GDM1 (cell line): ENCODE results near the gene MTCH1.

Source experiments
- DNase-seq: peaks from one replicate; lab custom pipeline; 2025; lab: John Stamatoyannopoulos, UW

MTCH1 gene

DNA sequence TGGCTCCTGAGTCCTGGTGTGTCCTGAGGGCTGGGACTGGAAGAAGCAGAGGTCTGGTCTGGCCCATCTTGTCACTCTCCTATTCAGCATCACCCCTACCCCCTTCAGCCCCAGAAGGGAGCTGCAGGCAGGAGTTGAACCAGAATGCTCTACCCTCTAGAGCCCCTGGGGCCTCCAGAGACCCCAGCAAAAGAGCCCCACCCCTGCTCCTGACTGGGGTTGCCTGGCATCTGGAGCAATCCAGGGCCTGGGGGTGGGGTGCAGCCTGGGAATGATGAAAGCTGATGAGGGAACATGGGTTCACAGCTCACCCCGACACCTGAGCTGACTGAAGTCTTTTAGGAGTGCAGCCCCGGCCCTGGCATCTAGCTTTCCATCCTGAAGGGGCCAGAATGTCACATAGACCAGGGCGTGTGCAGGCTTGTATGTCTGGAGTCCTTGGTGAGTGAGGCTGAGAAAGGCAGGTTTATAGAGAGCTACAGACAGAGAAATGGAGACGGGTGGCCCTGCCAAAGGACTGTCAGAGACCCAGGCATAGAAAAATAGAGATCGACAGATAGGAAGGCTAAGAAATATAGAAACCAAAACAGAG, 31.7 kb upstream of the MTCH1 start:
- no peak for DNase-seq

DNA sequence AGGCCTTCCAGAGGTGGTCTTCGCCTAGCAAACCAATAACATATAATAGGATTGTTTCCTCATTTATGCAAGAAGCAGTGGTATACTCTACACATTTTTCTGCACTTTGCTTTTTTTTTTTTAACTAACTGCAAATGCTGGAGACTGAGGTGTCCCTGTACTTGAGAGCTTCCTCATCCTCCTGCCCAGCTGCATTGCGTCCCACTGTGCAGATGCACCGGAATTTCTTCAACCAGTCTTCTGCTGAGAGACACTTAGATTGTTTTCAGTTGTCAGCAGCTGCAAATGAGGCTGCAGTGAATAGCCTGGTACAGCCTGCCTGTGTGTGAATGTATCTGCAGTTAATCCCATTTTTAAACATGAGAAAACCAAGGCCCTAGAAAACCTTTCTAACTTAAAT, 31.0 kb upstream of the MTCH1 start:
- no peak for DNase-seq

GRCh38 chr6:37015532-37015931, 29.5 kb upstream of the MTCH1 start:
- no peak for DNase-seq

DNA sequence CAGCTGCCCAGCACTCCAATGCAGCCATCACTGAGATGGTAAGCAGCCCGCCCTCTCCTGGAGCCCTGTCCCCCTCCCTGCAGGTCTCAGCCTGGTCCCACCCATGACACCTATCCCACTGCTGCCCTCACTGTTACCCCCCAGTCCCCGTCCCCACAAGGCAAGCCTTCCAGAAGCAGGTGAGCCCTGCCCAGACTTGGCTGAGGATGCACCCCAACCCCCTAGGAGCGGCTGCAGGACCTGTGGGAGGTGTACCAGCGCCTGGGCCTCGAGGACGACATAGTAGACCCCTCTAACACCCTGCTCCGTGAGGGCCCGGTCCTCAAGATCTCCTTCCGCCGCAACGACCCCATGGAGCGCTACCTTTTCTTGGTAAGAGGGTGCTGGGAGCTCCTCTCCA, 28.7 kb upstream of the MTCH1 start:
- DNase-seq, result no peak

DNA sequence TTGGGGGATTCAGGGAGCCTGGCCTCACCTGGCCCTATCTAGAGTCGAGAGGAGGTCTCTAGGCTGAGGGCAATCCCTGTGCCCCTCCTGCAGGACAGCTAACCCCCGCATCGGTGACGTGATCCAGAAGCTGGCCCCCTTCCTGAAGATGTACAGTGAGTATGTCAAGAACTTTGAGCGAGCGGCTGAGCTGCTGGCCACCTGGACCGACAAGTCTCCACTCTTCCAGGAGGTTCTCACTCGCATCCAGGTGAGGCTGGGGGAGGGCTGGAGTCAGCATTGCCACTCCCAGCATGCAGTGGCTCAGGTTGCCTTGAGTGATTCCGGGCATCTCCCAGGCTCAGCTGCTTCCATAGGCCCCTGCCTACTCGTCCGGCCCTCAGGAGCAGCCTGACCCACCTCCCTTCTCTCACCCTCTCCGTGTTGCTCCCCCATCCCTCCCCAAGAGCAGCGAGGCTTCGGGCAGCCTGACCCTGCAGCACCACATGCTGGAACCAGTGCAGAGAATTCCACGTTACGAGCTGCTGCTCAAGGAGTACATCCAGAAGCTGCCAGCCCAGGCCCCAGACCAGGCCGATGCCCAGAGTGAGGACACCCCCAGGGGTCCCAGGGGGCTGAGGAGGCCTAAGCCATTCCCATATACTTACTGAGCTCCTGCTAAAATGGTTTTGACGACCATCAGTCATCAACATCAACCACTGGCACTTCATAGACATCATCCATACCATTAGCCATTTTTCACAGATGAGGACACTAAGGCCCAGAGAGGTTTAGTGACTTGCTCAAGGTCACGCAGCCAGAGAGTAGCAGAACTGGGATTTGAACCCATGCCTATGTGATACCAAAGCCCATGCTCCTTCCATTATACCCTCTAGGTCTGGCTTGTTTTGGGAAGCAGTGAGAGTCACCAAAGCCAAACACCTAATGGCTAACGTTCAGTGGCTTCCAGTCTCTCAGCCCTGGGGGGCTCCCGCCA, 27.8 kb upstream of the MTCH1 start:
- no peak for DNase-seq

GRCh38 chr6:37011656-37012378, 25.8 kb upstream of the MTCH1 start:
- no peak for DNase-seq

- no peak for DNase-seq
Measured at GRCh38 chr6:37010402-37010892, 24.5 kb upstream of the MTCH1 start.

DNA sequence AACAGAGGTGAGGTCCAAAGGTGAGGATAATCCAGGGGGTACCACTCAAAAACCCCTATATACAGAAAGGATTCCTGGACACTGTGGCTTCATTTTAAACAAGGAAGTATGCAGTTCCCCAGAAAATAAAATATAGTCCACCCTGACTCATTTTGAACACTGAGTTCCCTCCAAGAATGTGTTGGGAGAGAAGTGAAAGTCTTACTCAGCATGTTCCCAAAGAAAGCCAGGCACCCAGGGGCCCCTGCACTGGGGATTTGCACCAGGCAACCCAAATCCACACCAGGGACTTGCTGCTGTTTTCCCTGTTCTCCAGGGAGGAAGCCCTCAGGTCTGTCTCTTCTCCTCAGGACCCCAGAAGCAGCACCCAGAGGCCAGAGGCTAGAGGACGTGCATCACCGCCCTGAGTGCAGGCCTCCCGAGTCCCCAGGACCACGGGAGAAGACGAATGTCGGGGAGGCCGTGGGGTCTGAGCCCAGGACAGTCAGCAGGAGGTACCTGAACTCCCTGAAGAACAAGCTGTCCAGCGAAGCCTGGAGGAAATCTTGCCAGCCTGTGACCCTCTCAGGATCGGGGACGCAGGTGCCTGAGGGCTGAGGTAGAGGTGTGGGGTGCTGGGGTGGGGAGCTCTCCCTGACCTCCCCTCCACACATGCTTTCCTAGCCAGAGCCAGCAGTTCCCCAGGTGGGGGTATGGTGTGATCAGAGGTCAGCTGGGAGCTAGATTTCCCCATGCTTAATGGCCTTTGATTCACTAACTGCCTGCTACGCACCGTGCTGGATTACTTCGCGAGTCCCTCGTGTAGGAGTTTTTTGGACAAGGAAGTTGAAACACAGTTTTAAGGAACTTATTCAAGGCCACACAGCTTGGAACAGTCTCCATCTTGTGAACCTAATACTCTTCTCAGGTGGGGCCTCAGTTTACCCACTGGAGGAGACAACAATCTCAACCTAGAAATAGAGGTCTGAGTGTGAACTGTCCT, 22.8 kb upstream of the MTCH1 start:
- no peak for DNase-seq

DNA sequence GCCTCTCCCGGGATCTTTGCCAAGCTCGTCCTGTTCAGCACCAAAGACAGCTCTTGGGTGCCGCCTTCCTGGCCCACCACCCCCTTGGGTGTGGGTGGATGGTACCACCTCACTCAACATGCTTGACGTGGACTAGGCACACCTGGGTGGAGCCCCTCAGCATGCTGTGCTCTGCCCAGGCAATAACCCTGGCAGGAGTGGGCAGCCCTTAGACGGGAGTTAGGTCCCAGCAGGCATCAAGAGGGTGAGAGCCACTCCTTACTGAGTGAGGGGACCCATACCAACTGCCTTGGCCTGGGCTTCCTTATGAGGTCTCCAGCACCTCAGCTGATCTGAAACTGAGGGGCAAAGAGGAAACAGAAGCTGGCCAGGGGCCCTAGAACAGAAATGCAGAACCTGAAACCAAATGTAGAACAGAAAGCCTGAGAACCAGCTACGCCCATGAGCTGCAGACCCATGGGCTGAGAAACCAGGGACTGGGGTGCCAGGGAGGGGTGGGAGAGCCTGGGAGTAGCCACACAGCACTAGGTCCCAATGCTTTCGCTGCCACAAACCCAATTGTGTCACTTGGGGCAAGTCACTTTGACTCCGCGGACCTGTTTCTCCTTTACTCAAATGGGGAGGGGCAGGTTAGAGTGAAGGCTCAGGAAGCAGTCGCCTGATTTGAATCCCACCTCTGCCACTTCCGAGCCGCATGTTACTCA, 21.5 kb upstream of the MTCH1 start:
- no peak for DNase-seq

DNA sequence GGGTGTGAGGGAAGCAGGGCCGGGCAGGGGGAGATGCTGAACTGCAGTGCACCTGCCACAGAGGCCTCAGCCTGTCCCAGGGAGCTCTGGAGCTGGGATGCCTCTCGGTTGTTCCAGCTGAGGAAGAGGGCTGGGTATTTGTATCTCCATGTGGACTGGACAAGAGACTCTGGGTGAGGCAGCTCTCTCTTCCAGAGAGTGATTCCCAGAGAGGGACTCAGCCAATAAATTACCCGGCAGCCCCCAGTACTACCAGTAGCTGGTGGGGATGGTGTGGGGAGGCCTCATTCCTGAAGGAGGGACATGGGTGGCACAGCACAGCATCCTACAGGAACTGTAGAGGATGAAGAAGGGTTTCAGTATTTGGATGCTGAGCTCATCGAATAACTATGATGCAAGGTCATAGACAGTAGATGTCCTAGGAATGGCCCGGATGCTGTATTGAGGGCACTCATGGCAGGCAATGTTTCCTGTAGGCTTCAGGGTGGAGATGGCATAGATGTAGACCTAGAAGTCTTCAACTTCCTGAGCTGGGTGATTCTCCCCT, 20.9 kb upstream of the MTCH1 start:
- DNase-seq, result no peak

DNA sequence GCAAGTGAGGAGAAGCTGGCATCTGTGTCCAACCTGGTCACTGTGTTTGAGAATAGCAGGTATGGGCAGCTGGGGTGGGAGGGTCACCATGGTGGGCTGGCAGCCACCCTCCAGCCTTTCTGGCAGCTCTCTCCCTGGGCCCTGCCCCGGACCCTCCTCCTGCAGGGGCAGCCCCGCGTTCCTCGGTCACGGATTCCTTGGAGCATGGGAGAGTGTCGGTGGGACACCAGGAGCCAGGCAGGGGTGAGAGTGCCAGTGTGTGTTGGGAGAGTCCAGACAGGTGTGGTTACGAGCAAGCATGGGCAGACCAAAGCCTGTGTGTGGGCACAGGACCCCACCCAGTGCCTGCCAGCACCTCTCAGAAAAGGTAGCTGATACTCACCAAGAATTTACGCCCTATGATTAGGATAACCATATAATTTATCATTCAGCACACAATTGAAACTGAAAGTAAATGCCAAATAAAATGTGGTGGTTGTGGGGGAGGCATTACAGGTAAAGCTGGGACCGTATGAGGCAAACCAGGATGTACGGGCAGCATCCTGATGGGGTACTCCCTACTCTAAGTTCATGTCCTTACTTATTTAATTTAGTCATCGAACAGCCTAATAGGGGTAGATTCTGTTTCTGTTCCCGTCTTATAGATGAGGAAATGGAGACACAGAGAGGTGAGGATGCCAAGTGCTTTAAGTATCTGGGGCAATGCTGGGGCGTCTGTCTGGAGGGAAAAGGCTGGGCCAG, 20.0 kb upstream of the MTCH1 start:
- DNase-seq, result no peak

GRCh38 chr6:37005061-37005810, 19.2 kb upstream of the MTCH1 start, which contains the start of gene FGD2:
Gene FGD2 (plus strand): TSS chr6:37005655. CDS start chr6:37005818, 163 bp downstream.
- DNase-seq, result peak; percentile 36

DNA sequence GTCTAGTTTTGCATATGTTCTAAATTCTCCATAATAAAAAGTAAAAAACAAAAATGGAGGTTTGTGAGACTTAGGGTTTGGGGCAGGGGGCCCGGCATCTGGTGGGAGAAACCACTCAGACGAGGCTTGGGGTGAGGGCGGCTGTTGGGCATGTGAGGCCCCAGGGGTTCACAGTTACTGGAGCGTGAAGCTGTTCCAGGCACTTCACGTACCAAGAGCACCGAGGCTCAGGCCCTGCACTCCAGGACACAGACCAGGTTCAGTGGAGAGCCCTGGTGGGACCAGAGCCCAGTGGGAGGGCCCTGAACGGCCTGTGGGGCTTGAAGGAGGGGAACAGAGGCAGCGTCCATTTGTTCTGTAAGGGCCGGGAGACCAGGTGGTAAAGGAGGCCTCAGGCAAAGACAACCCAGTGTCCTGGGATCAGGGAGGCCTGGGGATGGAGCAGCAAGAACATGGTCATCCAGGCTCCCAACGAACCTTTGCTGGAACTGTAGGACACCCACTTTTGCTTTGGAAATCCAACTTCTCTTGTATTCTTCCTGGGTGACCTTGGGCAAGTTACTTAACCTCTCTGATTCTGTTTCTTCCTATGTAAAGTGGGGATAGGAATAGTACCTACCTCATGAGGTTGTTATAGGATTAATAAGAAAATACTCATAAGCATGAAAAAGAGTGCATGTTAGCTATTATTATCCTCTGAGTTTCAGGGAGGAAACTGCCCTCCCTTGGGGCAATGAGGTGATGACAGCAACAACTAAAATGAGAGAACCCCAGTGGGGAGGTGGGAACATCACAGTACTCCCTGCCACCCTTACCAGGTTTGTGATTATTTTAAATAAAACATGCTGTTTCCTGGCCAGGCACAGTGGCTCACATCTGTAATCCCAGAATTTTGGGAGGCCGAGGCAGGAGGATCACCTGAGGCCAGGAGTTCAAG, 18.3 kb upstream of the MTCH1 start:
- DNase-seq, result no peak

DNA sequence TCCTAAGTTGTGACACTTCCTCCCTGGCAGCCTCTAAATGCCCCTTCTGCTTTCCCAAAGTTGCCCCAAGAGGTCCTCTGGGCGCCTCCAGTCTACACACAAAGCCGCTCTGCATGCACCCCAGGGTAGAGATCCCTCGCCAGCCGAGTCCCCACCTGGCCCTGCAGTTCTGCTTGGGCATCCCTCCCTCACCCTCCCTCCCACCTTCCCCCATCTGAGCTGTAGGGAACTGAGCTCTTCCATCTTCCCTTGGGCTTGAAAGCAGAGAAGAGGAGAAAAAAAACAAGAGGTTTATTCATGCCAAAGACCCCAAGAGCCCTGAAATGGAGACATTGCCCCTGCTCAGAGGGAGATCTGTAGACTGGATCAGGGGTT, 13.7 kb upstream of the MTCH1 start:
- no peak for DNase-seq

GRCh38 chr6:36999061-36999750, 13.2 kb upstream of the MTCH1 start:
- DNase-seq, result no peak

DNA sequence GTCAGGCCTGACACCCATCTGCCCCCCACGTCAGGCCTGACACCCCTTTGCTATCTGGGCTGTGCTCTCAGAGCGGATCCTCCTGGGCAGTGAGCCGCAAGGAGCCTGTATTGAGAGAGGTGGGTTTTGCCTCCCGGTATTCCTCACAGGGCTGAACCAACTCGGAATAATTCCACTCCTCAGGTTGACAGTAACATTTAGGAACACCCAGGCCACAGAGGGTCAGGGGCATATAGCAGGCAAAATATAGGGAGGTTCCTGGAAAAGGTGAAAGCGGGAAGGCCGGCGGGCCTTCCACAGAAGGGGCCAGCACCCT, 12.7 kb upstream of the MTCH1 start:
- DNase-seq, result no peak
